Measurements from ENCODE around the gene EARS2. TPM values are rescaled to one million over a fixed set of nuclear protein-coding genes. Genes with fewer than 3 reads are reported as not detected.

Gene EARS2
- total RNA-seq, 1 donor from 2014 or later: 15.3 TPM

- no peak overlapping the region for H3K27ac ChIP-seq
Measured at GRCh38 chr16:23564575-23565363, 7.6 kb upstream of the EARS2 start.

GRCh38 chr16:23563186-23563585 is 6.0 kb upstream of the EARS2 start:
- no peak for TF ChIP-seq CTCF (IDR thresholded peaks at IDR 0.05)
- Histone ChIP-seq H3K27ac (no peak overlapping the region), H3K4me1 (peaks cover 13% of the 10 kb centered on the region), H3K36me3 (peaks cover 92% of the 10 kb centered on the region), H3K27me3 (no peaks in the 10 kb centered on the region), H3K9me3 (no peaks in the 10 kb centered on the region), H3K4me3 (no peak overlapping the region)
- intact Hi-C loops (cut with DNase I): no loop called here
- DNase-seq (no peak), ATAC-seq (no peak)

More at GRCh38 chr16:23564575-23565363, 7.6 kb upstream of the EARS2 start:
- no peak for TF ChIP-seq CTCF (IDR thresholded peaks at IDR 0.05)
- intact Hi-C loops (cut with DNase I): no loop called here
- DNase-seq (peak; percentile 37), ATAC-seq (no peak)
- no peaks in the 10 kb centered on the region for H3K27me3 ChIP-seq
- no peak overlapping the region for H3K4me3 ChIP-seq
- H3K36me3 ChIP-seq: peaks cover 98% of the 10 kb centered on the region
- H3K4me1 ChIP-seq: no peaks in the 10 kb centered on the region
- no peaks in the 10 kb centered on the region for H3K9me3 ChIP-seq

- H3K4me3 ChIP-seq: no peak overlapping the region
- intact Hi-C loops (cut with DNase I): no loop called here
- no peak for TF ChIP-seq CTCF (IDR thresholded peaks at IDR 0.05)
- ATAC-seq: no peak
- H3K4me1 ChIP-seq: peaks cover 14% of the 10 kb centered on the region
- DNase-seq: no peak
- H3K27ac ChIP-seq: no peak overlapping the region
- no peaks in the 10 kb centered on the region for H3K27me3 ChIP-seq
- no peaks in the 10 kb centered on the region for H3K9me3 ChIP-seq
- H3K36me3 ChIP-seq: peaks cover 86% of the 10 kb centered on the region
Measured at GRCh38 chr16:23562505-23562904, 5.4 kb upstream of the EARS2 start.

- TF ChIP-seq CTCF (IDR thresholded peaks at IDR 0.05): no peak
- intact Hi-C loops (cut with DNase I): no loop called here
- Histone ChIP-seq H3K27ac (no peak overlapping the region), H3K27me3 (no peaks in the 10 kb centered on the region), H3K4me3 (no peak overlapping the region), H3K4me1 (peaks cover 15% of the 10 kb centered on the region), H3K36me3 (peaks cover 76% of the 10 kb centered on the region), H3K9me3 (no peaks in the 10 kb centered on the region)
- DNase-seq (no peak), ATAC-seq (no peak)
Measured at GRCh38 chr16:23561586-23561985, 4.4 kb upstream of the EARS2 start.

- Histone ChIP-seq H3K9me3 (no peaks in the 10 kb centered on the region), H3K36me3 (peaks cover 44% of the 10 kb centered on the region), H3K27me3 (no peaks in the 10 kb centered on the region), H3K27ac (peak overlapping the region; percentile 84), H3K4me1 (peaks cover 21% of the 10 kb centered on the region), H3K4me3 (peak overlapping the region; percentile 77)
- ATAC-seq (peak; percentile 27), DNase-seq (no peak)
- TF ChIP-seq CTCF (IDR thresholded peaks at IDR 0.05): no peak
- intact Hi-C loops (cut with DNase I): no loop called here
Measured at GRCh38 chr16:23557779-23558702, 891 bp upstream of the EARS2 start.

Data from upper lobe of right lung (tissue), 1 donor.